HG02571 (cell line): ENCODE results near the gene NBPF9.
"Not testable (repeated sequence)": the region's sequence is repeated elsewhere in the genome, so short reads cannot be mapped to it uniquely, and the experiment has no call there.

Experiments
- ATAC-seq: cut with Tn5 transposase; IDR thresholded peaks from one replicate; pipeline ENCODE4 v1.9.1; 2021; ENCODE audit warnings: mild to moderate bottlenecking, moderate library complexity; ENCODE audit not compliant: unreplicated experiment

NBPF9 gene

GRCh38 chr1:149013513-149013912, 89.8 kb downstream of the NBPF9 start:
- not testable (repeated sequence) for ATAC-seq

- ATAC-seq = not testable (repeated sequence)
Measured at GRCh38 chr1:149012599-149012998, 90.8 kb downstream of the NBPF9 start.

- ATAC-seq = not testable (repeated sequence)
Measured at GRCh38 chr1:149009761-149010160, 93.6 kb downstream of the NBPF9 start.

- ATAC-seq = not testable (repeated sequence)
Measured at GRCh38 chr1:149008769-149009168, 94.6 kb downstream of the NBPF9 start.

GRCh38 chr1:149008326-149008725, 95.0 kb downstream of the NBPF9 start:
- not testable (repeated sequence) for ATAC-seq
